Measurements from ENCODE around the gene TMEM270.

The TMEM270 gene

GRCh38 chr7:73866446-73866767 is 5.4 kb downstream of the TMEM270 start:
- no peak overlapping the region for H3K4me3 ChIP-seq (ENCODE audit: low read depth in 1 of 2, low read length in 2 of 2)
- H3K27me3 ChIP-seq (ENCODE audit: control insufficient read depth in 1 of 2, insufficient read depth in 2 of 2, low read length in 2 of 2): no peaks in the 10 kb centered on the region
- H3K9me3 ChIP-seq (ENCODE audit: low read length): no peaks in the 10 kb centered on the region
- H3K36me3 ChIP-seq (ENCODE audit: insufficient read depth, low read length): no peaks in the 10 kb centered on the region
- H3K4me1 ChIP-seq (ENCODE audit: insufficient read depth, low read length): peaks cover 13% of the 10 kb centered on the region
- no peak overlapping the region for H3K9ac ChIP-seq (ENCODE audit: low read length)
- no peak overlapping the region for H3K27ac ChIP-seq (ENCODE audit: low read depth, low read length)

GRCh38 chr7:73869011-73869798 is 8.2 kb downstream of the TMEM270 start:
- Histone ChIP-seq H3K36me3 (ENCODE audit: insufficient read depth, low read length) (no peaks in the 10 kb centered on the region), H3K9me3 (ENCODE audit: low read length) (no peaks in the 10 kb centered on the region), H3K27ac (ENCODE audit: low read depth, low read length) (no peak overlapping the region), H3K27me3 (ENCODE audit: control insufficient read depth in 1 of 2, insufficient read depth in 2 of 2, low read length in 2 of 2) (no peaks in the 10 kb centered on the region), H3K4me3 (ENCODE audit: low read depth in 1 of 2, low read length in 2 of 2) (no peak overlapping the region), H3K4me1 (ENCODE audit: insufficient read depth, low read length) (peaks cover 13% of the 10 kb centered on the region), H3K9ac (ENCODE audit: low read length) (no peak overlapping the region)

GRCh38 chr7:73870041-73870492 is 9.1 kb downstream of the TMEM270 start:
- Histone ChIP-seq H3K27me3 (ENCODE audit: control insufficient read depth in 1 of 2, insufficient read depth in 2 of 2, low read length in 2 of 2) (no peaks in the 10 kb centered on the region), H3K9ac (ENCODE audit: low read length) (no peak overlapping the region), H3K9me3 (ENCODE audit: low read length) (no peaks in the 10 kb centered on the region), H3K27ac (ENCODE audit: low read depth, low read length) (no peak overlapping the region), H3K4me3 (ENCODE audit: low read depth in 1 of 2, low read length in 2 of 2) (no peak overlapping the region), H3K36me3 (ENCODE audit: insufficient read depth, low read length) (no peaks in the 10 kb centered on the region), H3K4me1 (ENCODE audit: insufficient read depth, low read length) (peaks cover 13% of the 10 kb centered on the region)

- peaks cover 13% of the 10 kb centered on the region for H3K4me1 ChIP-seq (ENCODE audit: insufficient read depth, low read length)
- H3K27me3 ChIP-seq (ENCODE audit: control insufficient read depth in 1 of 2, insufficient read depth in 2 of 2, low read length in 2 of 2): no peaks in the 10 kb centered on the region
- no peak overlapping the region for H3K4me3 ChIP-seq (ENCODE audit: low read depth in 1 of 2, low read length in 2 of 2)
- no peak overlapping the region for H3K27ac ChIP-seq (ENCODE audit: low read depth, low read length)
- H3K36me3 ChIP-seq (ENCODE audit: insufficient read depth, low read length): no peaks in the 10 kb centered on the region
- H3K9me3 ChIP-seq (ENCODE audit: low read length): no peaks in the 10 kb centered on the region
- H3K9ac ChIP-seq (ENCODE audit: low read length): no peak overlapping the region
Observed at GRCh38 chr7:73871163-73872011, 10.4 kb downstream of the TMEM270 start.

- no peak overlapping the region for H3K9ac ChIP-seq (ENCODE audit: low read length)
Observed at GRCh38 chr7:73872056-73872908, 11.3 kb downstream of the TMEM270 start.

GRCh38 chr7:73876361-73876760 is 15.4 kb downstream of the TMEM270 start:
- Histone ChIP-seq H3K9me3 (ENCODE audit: low read length) (no peaks in the 10 kb centered on the region), H3K4me1 (ENCODE audit: insufficient read depth, low read length) (no peaks in the 10 kb centered on the region), H3K27ac (ENCODE audit: low read depth, low read length) (no peak overlapping the region), H3K4me3 (ENCODE audit: low read depth in 1 of 2, low read length in 2 of 2) (no peak overlapping the region), H3K36me3 (ENCODE audit: insufficient read depth, low read length) (no peaks in the 10 kb centered on the region), H3K27me3 (ENCODE audit: control insufficient read depth in 1 of 2, insufficient read depth in 2 of 2, low read length in 2 of 2) (no peaks in the 10 kb centered on the region), H3K9ac (ENCODE audit: low read length) (no peak overlapping the region)

More at GRCh38 chr7:73872056-73872908, 11.3 kb downstream of the TMEM270 start:
- Histone ChIP-seq H3K9me3 (ENCODE audit: low read length) (no peaks in the 10 kb centered on the region), H3K27ac (ENCODE audit: low read depth, low read length) (no peak overlapping the region), H3K4me3 (ENCODE audit: low read depth in 1 of 2, low read length in 2 of 2) (no peak overlapping the region), H3K27me3 (ENCODE audit: control insufficient read depth in 1 of 2, insufficient read depth in 2 of 2, low read length in 2 of 2) (no peaks in the 10 kb centered on the region), H3K36me3 (ENCODE audit: insufficient read depth, low read length) (no peaks in the 10 kb centered on the region), H3K4me1 (ENCODE audit: insufficient read depth, low read length) (peaks cover 13% of the 10 kb centered on the region)

GRCh38 chr7:73876973-73877372 is 16.0 kb downstream of the TMEM270 start:
- H3K4me3 ChIP-seq (ENCODE audit: low read depth in 1 of 2, low read length in 2 of 2): no peak overlapping the region
- H3K27me3 ChIP-seq (ENCODE audit: control insufficient read depth in 1 of 2, insufficient read depth in 2 of 2, low read length in 2 of 2): no peaks in the 10 kb centered on the region
- H3K4me1 ChIP-seq (ENCODE audit: insufficient read depth, low read length): no peaks in the 10 kb centered on the region
- H3K27ac ChIP-seq (ENCODE audit: low read depth, low read length): no peak overlapping the region
- no peaks in the 10 kb centered on the region for H3K36me3 ChIP-seq (ENCODE audit: insufficient read depth, low read length)
- no peaks in the 10 kb centered on the region for H3K9me3 ChIP-seq (ENCODE audit: low read length)
- H3K9ac ChIP-seq (ENCODE audit: low read length): no peak overlapping the region

- Histone ChIP-seq H3K27ac (ENCODE audit: low read depth, low read length) (no peak overlapping the region), H3K9ac (ENCODE audit: low read length) (no peak overlapping the region), H3K9me3 (ENCODE audit: low read length) (no peaks in the 10 kb centered on the region), H3K4me3 (ENCODE audit: low read depth in 1 of 2, low read length in 2 of 2) (no peak overlapping the region), H3K4me1 (ENCODE audit: insufficient read depth, low read length) (no peaks in the 10 kb centered on the region), H3K36me3 (ENCODE audit: insufficient read depth, low read length) (no peaks in the 10 kb centered on the region), H3K27me3 (ENCODE audit: control insufficient read depth in 1 of 2, insufficient read depth in 2 of 2, low read length in 2 of 2) (no peaks in the 10 kb centered on the region)
Observed at GRCh38 chr7:73879977-73880681, 19.2 kb downstream of the TMEM270 start.

GRCh38 chr7:73880755-73881328 is 19.9 kb downstream of the TMEM270 start:
- Histone ChIP-seq H3K9ac (ENCODE audit: low read length) (no peak overlapping the region), H3K4me3 (ENCODE audit: low read depth in 1 of 2, low read length in 2 of 2) (no peak overlapping the region), H3K9me3 (ENCODE audit: low read length) (no peaks in the 10 kb centered on the region), H3K36me3 (ENCODE audit: insufficient read depth, low read length) (no peaks in the 10 kb centered on the region), H3K4me1 (ENCODE audit: insufficient read depth, low read length) (peaks cover 1% of the 10 kb centered on the region), H3K27me3 (ENCODE audit: control insufficient read depth in 1 of 2, insufficient read depth in 2 of 2, low read length in 2 of 2) (no peaks in the 10 kb centered on the region), H3K27ac (ENCODE audit: low read depth, low read length) (no peak overlapping the region)

GRCh38 chr7:73881352-73882046 is 20.5 kb downstream of the TMEM270 start:
- Histone ChIP-seq H3K9me3 (ENCODE audit: low read length) (no peaks in the 10 kb centered on the region), H3K4me3 (ENCODE audit: low read depth in 1 of 2, low read length in 2 of 2) (no peak overlapping the region), H3K9ac (ENCODE audit: low read length) (no peak overlapping the region), H3K36me3 (ENCODE audit: insufficient read depth, low read length) (no peaks in the 10 kb centered on the region), H3K4me1 (ENCODE audit: insufficient read depth, low read length) (peaks cover 8% of the 10 kb centered on the region), H3K27me3 (ENCODE audit: control insufficient read depth in 1 of 2, insufficient read depth in 2 of 2, low read length in 2 of 2) (no peaks in the 10 kb centered on the region), H3K27ac (ENCODE audit: low read depth, low read length) (no peak overlapping the region)
